ENCODE results near the gene TMEM236. TPM values are rescaled to one million over a fixed set of nuclear protein-coding genes. Genes with fewer than 3 reads are reported as not detected.

TMEM236 gene
- total RNA-seq, 2 experiments from 2014 or later = 0.06 to 0.12 TPM

DNA sequence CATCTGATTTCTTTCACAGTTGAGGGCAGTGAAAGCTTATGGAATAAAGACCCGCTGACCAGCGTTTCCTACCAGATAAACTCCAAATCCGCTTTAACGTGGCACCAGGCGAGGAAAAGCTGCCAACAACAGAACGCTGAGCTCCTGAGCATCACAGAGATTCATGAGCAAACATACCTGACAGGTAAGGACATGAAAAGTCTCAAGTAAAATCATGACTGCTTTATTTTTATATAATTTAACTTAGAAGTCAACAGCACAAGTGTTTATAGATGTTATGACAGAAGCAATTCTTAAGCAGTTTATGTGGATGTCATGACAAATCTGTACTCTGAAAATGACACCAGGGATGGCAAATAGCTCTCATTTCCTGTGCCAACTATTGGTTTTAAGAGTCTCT lies 81.7 kb downstream of the TMEM236 start:
- CTCF ChIA-PET = no interaction called here
- ATAC-seq = no peak
- DNase-seq = no peak
- Mint-ChIP-seq H3K4me1 (no peaks in the 10 kb centered on the region), H3K9me3 (ENCODE audit: low read depth) (no peaks in the 10 kb centered on the region), H3K27me3 (peaks cover 5% of the 10 kb centered on the region), H3K36me3 (no peaks in the 10 kb centered on the region), H3K27ac (no peak overlapping the region), H3K4me3 (no peak overlapping the region)

DNA sequence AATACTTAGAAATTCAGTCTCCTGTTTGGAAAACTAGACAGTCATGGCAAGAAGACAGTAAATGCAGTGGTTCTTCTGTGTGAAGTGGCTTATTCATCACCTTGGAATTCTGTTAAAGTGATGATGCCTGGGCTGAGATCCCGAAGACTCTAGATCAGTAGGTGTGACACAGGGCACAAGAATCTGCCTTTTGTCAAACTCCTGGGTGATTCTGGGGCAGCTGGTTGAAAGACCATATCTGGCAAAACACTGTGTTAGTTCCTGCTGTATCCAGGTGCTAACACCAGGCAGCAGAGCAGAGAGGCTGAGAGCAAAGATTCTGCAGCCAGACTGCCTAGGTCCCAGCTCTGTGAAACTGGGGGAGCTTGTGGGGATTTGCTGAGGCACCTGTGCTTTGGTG lies 83.7 kb downstream of the TMEM236 start:
- CTCF ChIA-PET = no interaction called here
- no peak for DNase-seq
- Mint-ChIP-seq H3K9me3 (ENCODE audit: low read depth) (no peaks in the 10 kb centered on the region), H3K27ac (no peak overlapping the region), H3K4me1 (no peaks in the 10 kb centered on the region), H3K27me3 (peaks cover 5% of the 10 kb centered on the region), H3K36me3 (no peaks in the 10 kb centered on the region), H3K4me3 (no peak overlapping the region)
- ATAC-seq = no peak

DNA sequence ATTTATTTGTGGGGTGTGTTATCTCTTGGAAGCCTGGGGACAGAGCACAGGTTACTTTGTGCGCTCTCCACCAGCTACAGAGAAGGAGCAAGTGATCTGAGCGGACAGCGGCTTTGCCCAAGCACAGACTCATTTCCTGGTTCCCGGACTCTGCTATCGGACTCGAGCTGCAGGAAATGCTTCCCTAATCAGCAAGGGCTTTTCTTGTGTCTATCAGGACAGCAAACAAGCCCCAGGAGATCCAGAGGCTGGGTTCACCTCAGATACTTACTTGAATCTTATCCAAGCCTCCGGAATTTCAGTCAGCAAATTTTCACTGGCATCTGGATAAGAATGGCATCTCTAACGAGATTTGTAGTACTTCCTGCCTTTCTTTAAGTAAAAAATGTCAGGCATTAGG lies 84.9 kb downstream of the TMEM236 start:
- Mint-ChIP-seq H3K4me1 (no peaks in the 10 kb centered on the region), H3K4me3 (no peak overlapping the region), H3K36me3 (no peaks in the 10 kb centered on the region), H3K9me3 (ENCODE audit: low read depth) (no peaks in the 10 kb centered on the region), H3K27me3 (peaks cover 5% of the 10 kb centered on the region), H3K27ac (no peak overlapping the region)
- CTCF ChIA-PET = no interaction called here
- DNase-seq = no peak
- no peak for ATAC-seq

DNA sequence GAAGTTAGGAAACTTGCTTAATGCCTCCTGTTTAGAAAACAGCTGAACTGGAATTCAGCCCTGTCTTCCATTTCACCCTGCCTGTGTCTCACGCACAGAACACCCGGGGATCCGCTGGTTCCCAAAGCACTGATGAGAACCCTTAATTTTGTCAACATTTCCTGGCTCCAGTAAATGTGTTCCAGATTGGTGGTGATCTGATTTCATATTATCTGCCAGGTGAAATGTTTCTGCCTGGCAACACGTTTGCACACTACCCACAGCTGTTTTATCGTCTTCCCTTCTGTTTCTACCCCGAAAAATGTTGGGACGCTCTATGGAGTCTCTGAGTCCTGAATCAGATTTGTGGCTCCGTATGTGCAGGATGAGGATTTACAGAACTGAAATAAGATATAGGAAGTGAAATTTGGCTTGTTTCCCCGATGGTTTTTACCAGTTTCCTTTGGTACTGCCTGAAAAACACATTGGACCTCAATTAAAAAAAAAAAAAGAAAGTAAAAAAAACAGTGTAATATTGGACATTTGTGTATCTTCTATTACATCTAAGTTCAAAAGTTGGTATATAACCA lies 86.2 kb downstream of the TMEM236 start:
- no peak overlapping the region for H3K4me3 Mint-ChIP-seq
- H3K36me3 Mint-ChIP-seq = no peaks in the 10 kb centered on the region
- H3K27ac Mint-ChIP-seq = no peak overlapping the region
- peaks cover 5% of the 10 kb centered on the region for H3K27me3 Mint-ChIP-seq
- DNase-seq = no peak
- no peak for ATAC-seq
- no peaks in the 10 kb centered on the region for H3K4me1 Mint-ChIP-seq
- CTCF ChIA-PET = no interaction called here
- no peaks in the 10 kb centered on the region for H3K9me3 Mint-ChIP-seq (ENCODE audit: low read depth)

DNA sequence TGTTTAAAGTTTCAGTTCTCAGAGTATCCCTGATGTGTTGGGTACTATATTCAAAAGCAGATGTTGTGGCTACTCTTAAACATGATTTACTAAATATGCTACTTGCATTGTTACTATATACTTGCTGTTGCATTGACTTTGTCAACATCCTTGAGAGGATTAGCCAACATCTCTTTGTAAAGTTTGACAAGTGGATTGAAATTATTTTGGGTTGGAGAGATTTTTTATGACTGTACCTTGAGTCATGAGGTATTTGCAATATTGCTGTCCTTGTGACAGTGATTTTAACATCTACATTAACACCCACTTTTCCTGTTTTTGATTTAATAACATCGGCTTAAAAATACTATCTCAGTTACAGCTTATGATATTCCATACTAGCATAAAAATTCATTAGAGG lies 89.0 kb downstream of the TMEM236 start:
- ATAC-seq (no peak), DNase-seq (no peak)
- H3K27ac Mint-ChIP-seq = no peak overlapping the region
- H3K4me3 Mint-ChIP-seq = no peak overlapping the region
- no peaks in the 10 kb centered on the region for H3K36me3 Mint-ChIP-seq
- H3K9me3 Mint-ChIP-seq (ENCODE audit: low read depth) = no peaks in the 10 kb centered on the region
- H3K4me1 Mint-ChIP-seq = no peaks in the 10 kb centered on the region
- CTCF ChIA-PET = no interaction called here
- H3K27me3 Mint-ChIP-seq = peaks cover 5% of the 10 kb centered on the region

DNA sequence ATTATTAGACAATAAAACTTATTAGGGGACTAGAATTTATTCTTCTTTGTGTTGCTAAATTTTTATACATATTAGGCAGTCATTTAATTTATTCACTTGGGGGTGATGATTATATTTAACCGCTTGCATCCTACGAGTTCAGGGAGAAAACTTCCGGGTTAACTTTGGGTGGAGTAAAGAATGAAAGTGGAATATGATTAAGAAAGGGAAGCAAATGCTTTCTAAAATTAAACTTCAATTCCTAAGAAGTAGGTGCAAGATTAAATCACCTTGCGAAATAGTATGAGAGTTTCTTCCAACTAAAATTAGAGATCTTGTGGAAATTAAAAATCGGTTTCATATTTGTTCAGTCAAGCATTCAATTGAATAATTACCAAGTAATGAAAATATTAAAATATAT lies 90.6 kb downstream of the TMEM236 start:
- Mint-ChIP-seq H3K4me3 (no peak overlapping the region), H3K27ac (no peak overlapping the region), H3K9me3 (ENCODE audit: low read depth) (no peaks in the 10 kb centered on the region), H3K36me3 (no peaks in the 10 kb centered on the region), H3K27me3 (peaks cover 5% of the 10 kb centered on the region), H3K4me1 (no peaks in the 10 kb centered on the region)
- CTCF ChIA-PET = no interaction called here
- no peak for ATAC-seq
- DNase-seq = no peak

DNA sequence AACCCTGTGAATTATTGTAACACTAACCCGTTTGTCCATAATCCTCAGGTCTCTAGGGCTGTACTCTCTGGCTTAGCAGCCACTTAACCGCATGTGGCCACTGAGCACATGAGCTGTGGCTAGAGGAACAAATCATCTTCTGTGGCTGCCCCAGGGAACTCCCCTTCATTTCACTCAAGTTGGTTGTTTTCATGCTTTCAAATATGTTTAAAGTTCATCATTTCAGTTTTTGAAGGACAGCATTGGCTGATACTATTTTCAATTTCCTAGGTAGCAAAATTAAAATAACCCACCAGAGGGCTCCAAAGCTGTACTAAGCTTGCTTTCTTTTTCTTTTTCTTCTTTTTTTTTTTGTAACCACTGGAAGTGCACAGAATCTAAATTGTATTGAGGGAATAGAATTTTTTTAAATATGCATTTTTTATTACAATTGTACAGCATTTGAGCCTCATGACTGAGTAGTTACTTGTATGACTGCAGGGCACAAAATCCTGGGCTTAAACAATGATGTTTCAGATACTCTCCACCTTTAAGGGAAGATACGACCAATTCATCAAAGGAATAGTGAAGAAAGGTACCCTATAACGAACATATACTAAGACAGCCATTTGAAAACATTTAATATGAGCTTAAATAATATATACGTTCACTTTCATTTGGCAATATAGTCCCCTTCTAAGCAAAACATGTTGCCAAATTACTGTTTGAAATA lies 95.7 kb downstream of the TMEM236 start:
- Mint-ChIP-seq H3K27ac (no peak overlapping the region), H3K27me3 (peaks cover 8% of the 10 kb centered on the region), H3K9me3 (ENCODE audit: low read depth) (no peaks in the 10 kb centered on the region), H3K36me3 (no peaks in the 10 kb centered on the region), H3K4me3 (no peak overlapping the region), H3K4me1 (no peaks in the 10 kb centered on the region)
- CTCF ChIA-PET = interaction anchor here (1.1 kb wide), 1 partner anchor 91 kb away, joined by 3 read pairs; no protein-coding TSS in a partner anchor
- ATAC-seq (no peak), DNase-seq (no peak)

DNA sequence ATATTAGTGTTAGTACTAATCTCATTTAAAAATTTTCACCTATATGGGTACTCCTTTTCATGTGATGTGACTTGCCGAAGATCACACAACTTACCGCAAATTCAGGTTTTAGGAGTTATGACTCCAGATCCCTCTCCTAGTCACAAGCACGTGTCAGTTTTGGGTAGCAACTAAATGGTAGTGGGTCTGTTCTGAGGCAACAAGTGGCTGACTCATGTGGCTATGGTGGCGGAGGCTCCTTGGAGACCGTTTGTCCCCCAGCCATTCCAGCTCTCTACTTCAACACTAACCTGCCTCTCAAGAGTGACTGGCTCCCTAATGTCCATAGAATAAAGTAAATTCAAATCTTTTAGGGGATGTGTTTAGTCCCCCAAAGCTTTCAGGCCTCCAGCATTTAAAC lies 96.6 kb downstream of the TMEM236 start:
- ATAC-seq (no peak), DNase-seq (no peak)
- H3K36me3 Mint-ChIP-seq = no peaks in the 10 kb centered on the region
- no peak overlapping the region for H3K27ac Mint-ChIP-seq
- H3K4me1 Mint-ChIP-seq = no peaks in the 10 kb centered on the region
- no peak overlapping the region for H3K4me3 Mint-ChIP-seq
- CTCF ChIA-PET = no interaction called here
- H3K27me3 Mint-ChIP-seq = peaks cover 8% of the 10 kb centered on the region
- no peaks in the 10 kb centered on the region for H3K9me3 Mint-ChIP-seq (ENCODE audit: low read depth)

Small RNA genes lying within 50 kb of the gene (microRNA-seq; reads per million reads assigned to microRNA genes)
- not detected for gene MIR511

Other genes with a start within 250 kb of the TMEM236 start
- gene HACD1, start 134.8 kb upstream of the TMEM236 start, total RNA-seq = 1 to 10 TPM in 1 of 2 experiments, under 1 TPM in 1; 0.93 to 6.6 TPM
- gene STAM, start 108.0 kb upstream of the TMEM236 start, total RNA-seq = 10 to 100 TPM; 27.4 to 47.2 TPM
- gene MRC1, start 57.1 kb downstream of the TMEM236 start, total RNA-seq = under 1 TPM in 1 of 2 experiments, not detected in 1; 0.05 TPM
- not detected for gene SLC39A12, start 199.7 kb downstream of the TMEM236 start, total RNA-seq